MM.1S (cell line): ENCODE data around the gene TTC9C.

ENCODE experiments used
- EZH2 ChIP-seq: fragments of 300-600 bp; sonication (generic); optimal IDR thresholded peaks from 2 replicates; pipeline ENCODE3; 2017; ENCODE audit warnings: low read depth, mild to moderate bottlenecking, antibody characterized with exemption, low read length, mixed read lengths
- EZH2phosphoT487 ChIP-seq: fragments of 300-600 bp; sonication (generic); IDR thresholded peaks from 2 replicates; pipeline ENCODE4 v1.6.1; 2018; ENCODE audit warnings: antibody characterized with exemption, low read length
- TF ChIP-seq, protein P1 (sequence below): fragments of 300-600 bp; sonication (generic); IDR thresholded peaks from 2 replicates; pipeline ENCODE4 v1.5.1; 2016; ENCODE audit warnings: antibody characterized with exemption, low read length, mixed read lengths

DNA sequence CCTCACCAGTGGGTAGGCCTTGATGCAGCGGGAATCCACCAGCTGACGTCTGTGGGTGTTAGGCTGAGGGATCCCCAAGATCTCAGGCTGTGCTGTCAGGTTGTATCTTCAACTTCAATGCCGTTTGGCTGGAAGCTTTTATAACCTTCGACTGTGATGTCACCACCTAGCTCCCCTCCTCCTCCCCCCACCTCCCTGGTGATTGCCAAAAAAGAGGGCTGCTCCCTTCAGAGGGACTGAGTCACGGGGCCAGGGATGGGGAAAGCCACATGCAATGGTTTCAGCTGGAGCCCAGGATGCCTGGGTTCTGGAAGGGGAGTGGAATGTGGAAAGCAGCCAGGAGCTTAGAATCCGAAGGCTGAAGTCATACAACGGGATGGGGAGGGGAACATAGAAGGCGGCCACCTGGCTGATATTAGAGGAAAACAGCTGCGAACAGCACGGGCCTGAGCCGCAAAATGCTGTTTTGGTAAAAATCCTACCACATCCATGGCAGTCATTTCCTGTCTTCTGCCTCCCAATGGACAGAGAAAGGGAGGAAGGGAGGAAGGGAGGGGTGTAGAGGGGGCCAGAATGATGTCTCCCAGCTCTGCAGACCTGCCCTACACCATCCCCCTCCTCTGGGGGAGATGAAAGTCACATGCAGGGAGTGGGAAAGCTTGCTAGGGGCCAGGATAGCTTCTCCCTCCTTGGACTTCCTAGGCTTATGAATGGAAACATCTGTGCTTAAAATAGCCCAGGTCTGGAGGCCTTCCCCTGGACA, 38.7 kb upstream of the TTC9C start, which contains the start of gene LRRN4CL:
- TF ChIP-seq, protein P1, sequence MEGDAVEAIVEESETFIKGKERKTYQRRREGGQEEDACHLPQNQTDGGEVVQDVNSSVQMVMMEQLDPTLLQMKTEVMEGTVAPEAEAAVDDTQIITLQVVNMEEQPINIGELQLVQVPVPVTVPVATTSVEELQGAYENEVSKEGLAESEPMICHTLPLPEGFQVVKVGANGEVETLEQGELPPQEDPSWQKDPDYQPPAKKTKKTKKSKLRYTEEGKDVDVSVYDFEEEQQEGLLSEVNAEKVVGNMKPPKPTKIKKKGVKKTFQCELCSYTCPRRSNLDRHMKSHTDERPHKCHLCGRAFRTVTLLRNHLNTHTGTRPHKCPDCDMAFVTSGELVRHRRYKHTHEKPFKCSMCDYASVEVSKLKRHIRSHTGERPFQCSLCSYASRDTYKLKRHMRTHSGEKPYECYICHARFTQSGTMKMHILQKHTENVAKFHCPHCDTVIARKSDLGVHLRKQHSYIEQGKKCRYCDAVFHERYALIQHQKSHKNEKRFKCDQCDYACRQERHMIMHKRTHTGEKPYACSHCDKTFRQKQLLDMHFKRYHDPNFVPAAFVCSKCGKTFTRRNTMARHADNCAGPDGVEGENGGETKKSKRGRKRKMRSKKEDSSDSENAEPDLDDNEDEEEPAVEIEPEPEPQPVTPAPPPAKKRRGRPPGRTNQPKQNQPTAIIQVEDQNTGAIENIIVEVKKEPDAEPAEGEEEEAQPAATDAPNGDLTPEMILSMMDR: no peak
- no peak for TF ChIP-seq EZH2
- no peak for TF ChIP-seq EZH2phosphoT487
